HepG2 (cell line): ENCODE results near the gene PRKACA. TPM values are rescaled to one million over a fixed set of nuclear protein-coding genes. Genes with fewer than 3 reads are reported as not detected.

Experiments used
- AKAP8 ChIP-seq: sonication (generic); formaldehyde crosslinking; IDR thresholded peaks from 2 replicates; pipeline ENCODE4 v1.5.1; 2020; ENCODE audit warnings: mild to moderate bottlenecking, missing genetic modification reagents
- HNRNPUL1 ChIP-seq: fragments of 200-400 bp; formaldehyde crosslinking; IDR thresholded peaks from 2 replicates; pipeline ENCODE4 v1.6.1; 2017; ENCODE audit warnings: low read depth, mild to moderate bottlenecking, low read length, moderate library complexity
- KLF12 ChIP-seq: sonication (generic); formaldehyde crosslinking; IDR thresholded peaks from 2 replicates; pipeline ENCODE4 v1.4.0; 2020; ENCODE audit warnings: missing genetic modification reagents, borderline replicate concordance
- MAZ ChIP-seq, 2 experiments: sonication (generic) in 1 of 2; formaldehyde crosslinking in 1 of 2; IDR thresholded peaks; 2 replicates each; pipeline versions ENCODE4 v1.5.0 to v1.6.1; 2012 to 2020; ENCODE audit warnings: low read depth in 2 of 2, mild to moderate bottlenecking in 2 of 2, borderline replicate concordance in 1 of 2, improper control_type of control experiment in 1 of 2, low read length in 1 of 2, missing genetic modification reagents in 1 of 2, moderate library complexity in 1 of 2
- PTBP1 ChIP-seq: fragments of 200-400 bp; formaldehyde crosslinking; IDR thresholded peaks from 2 replicates; pipeline ENCODE4 v1.6.1; 2018; ENCODE audit warnings: low read length, low read depth; ENCODE audit not compliant: poor library complexity, severe bottlenecking
- RAD21 ChIP-seq: fragments of 450-650 bp; formaldehyde crosslinking; IDR thresholded peaks from 2 replicates; pipeline ENCODE4 v1.5.0; 2020; ENCODE audit warnings: mild to moderate bottlenecking
- RAD51 ChIP-seq: fragments of 450-650 bp; IDR thresholded peaks from 2 replicates; pipeline ENCODE4 v1.6.1; 2016; ENCODE audit warnings: borderline replicate concordance
- ZFY ChIP-seq: sonication (generic); formaldehyde crosslinking; IDR thresholded peaks from 2 replicates; pipeline ENCODE4 v1.4.0; 2020; ENCODE audit warnings: missing genetic modification reagents
- ZNF329 ChIP-seq: sonication (generic); formaldehyde crosslinking; IDR thresholded peaks from 2 replicates; pipeline ENCODE4 v1.9.0; 2021; ENCODE audit warnings: low read depth, mild to moderate bottlenecking, missing genetic modification reagents
- ZNF337 ChIP-seq: sonication (generic); formaldehyde crosslinking; IDR thresholded peaks from 2 replicates; pipeline ENCODE4 v1.5.1; 2020; ENCODE audit warnings: missing genetic modification reagents, low read depth, mild to moderate bottlenecking, borderline replicate concordance
- ZNF709 ChIP-seq: sonication (generic); formaldehyde crosslinking; IDR thresholded peaks from 2 replicates; pipeline ENCODE4 v1.5.0; 2020; ENCODE audit warnings: mild to moderate bottlenecking, missing genetic modification reagents
- polyA plus RNA-seq, 8 experiments: library from polyadenylated mRNA; depleted of rRNA in 3 of 8; stranded (reverse) in 7 of 8; unstranded in 1 of 8; fragments of >200 nt; fragmentation: Illumina TruSeq in 4 of 8; extraction: Trizol in 4 of 8; gene quantifications; 2 replicates each; pipeline versions ENCODE4 v1.2.1 to v1.2.3, GENCODE V29; 2011 to 2016; ENCODE audit warnings: low read depth in 4 of 8, missing spikeins in 1 of 8, mixed read lengths in 1 of 8; ENCODE audit not compliant: insufficient read depth in 1 of 8
- total RNA-seq, 5 experiments: library from RNA; depleted of rRNA; stranded (reverse); fragments of >200 nt; fragmentation: Illumina TruSeq; extraction: Trizol; gene quantifications; 2 replicates each; pipeline ENCODE4 v1.2.3, GENCODE V29; 2016; ENCODE audit warnings: low read depth in 1 of 5
- TF ChIP-seq, protein P1 (sequence below): sonication (generic); formaldehyde crosslinking; IDR thresholded peaks from 2 replicates; pipeline ENCODE4 v1.4.0; 2020; ENCODE audit warnings: mild to moderate bottlenecking, missing genetic modification reagents, borderline replicate concordance
- TF ChIP-seq, protein P2 (sequence below), 2 experiments: sonication (generic) in 1 of 2; formaldehyde crosslinking in 1 of 2; IDR thresholded peaks; 2 replicates each; pipeline versions ENCODE4 v1.6.1 to v1.9.0; 2014 to 2022; ENCODE audit warnings: antibody characterized with exemption in 1 of 2, borderline replicate concordance in 1 of 2, inconsistent platforms in 1 of 2, low read depth in 1 of 2, missing genetic modification reagents in 1 of 2
- TF ChIP-seq, protein P3 (sequence below): IDR thresholded peaks from 2 replicates; pipeline ENCODE4 v1.6.1; 2012; ENCODE audit warnings: inconsistent platforms

The PRKACA gene
- total and polyA plus RNA-seq, 2 of the 13 experiments (the other 11 are each of a cell fraction or from before 2014, with no cell fraction given): 11.0 to 18.2 TPM

DNA sequence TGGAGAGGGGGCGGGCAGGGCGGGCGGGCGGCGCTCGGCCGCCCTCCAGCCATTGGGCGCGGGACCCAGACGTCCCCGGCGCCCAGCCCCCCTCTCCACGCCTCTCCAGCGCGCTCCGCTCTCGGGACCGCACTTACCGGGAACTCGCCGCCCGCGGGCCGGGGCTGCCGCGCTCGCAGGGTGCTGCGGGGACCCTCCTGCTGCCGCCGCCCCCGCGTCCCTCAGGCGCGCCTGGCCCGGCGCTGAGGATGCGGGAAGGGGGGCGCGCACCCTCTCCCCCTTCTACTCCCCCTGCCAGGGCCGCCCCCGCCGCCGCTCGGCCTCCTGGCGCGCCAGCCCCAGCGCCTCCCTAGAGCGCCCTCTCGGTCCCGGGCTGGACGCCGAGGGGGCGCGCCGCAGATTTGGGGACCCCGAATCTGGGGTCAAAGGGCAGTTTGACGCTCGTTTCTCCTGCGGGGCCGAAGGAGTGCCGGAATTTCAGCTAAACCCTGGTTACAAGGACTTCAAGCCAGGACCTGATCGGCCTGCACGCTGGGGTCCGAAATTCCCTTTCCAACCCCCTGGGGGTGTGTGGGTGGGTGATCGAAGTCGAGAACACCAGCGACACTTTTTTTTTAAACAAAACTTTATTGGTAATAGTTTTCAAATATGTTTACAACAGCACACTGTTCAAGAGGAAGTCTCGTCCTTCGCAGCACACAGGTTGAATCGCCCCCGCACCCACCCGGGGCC, 26.3 kb downstream of the PRKACA start (continued):
- TF ChIP-seq ZNF337 (CRISPR knock-in tag) (no peak), RAD21 (CRISPR knock-in tag) (peak; percentile 45; the same call in 1 of the 2 replicates), RAD51 (no peak), ZFY (peak; percentile 64; the same call in 1 of the 2 replicates), MAZ (IDR thresholded peaks at IDR 0.05; ENCODE audit: borderline replicate concordance, low read depth, low read length) (no peak; the same call in 1 of the 2 replicates), MAZ (CRISPR knock-in tag; IDR thresholded peaks at IDR 0.05; ENCODE audit: low read depth) (peak; percentile 61; the same call in 1 of the 2 replicates), AKAP8 (CRISPR knock-in tag) (no peak), ZNF329 (0 out of 2 replicates have a peak, but pooled peaks have one; percentile 65), HNRNPUL1 (no peak), PTBP1 (no peak), KLF12 (peak; percentile 62; the same call in 1 of the 2 replicates), ZNF709 (CRISPR knock-in tag) (peak; percentile 43; the same call in 1 of the 2 replicates)
- TF ChIP-seq, protein P1, sequence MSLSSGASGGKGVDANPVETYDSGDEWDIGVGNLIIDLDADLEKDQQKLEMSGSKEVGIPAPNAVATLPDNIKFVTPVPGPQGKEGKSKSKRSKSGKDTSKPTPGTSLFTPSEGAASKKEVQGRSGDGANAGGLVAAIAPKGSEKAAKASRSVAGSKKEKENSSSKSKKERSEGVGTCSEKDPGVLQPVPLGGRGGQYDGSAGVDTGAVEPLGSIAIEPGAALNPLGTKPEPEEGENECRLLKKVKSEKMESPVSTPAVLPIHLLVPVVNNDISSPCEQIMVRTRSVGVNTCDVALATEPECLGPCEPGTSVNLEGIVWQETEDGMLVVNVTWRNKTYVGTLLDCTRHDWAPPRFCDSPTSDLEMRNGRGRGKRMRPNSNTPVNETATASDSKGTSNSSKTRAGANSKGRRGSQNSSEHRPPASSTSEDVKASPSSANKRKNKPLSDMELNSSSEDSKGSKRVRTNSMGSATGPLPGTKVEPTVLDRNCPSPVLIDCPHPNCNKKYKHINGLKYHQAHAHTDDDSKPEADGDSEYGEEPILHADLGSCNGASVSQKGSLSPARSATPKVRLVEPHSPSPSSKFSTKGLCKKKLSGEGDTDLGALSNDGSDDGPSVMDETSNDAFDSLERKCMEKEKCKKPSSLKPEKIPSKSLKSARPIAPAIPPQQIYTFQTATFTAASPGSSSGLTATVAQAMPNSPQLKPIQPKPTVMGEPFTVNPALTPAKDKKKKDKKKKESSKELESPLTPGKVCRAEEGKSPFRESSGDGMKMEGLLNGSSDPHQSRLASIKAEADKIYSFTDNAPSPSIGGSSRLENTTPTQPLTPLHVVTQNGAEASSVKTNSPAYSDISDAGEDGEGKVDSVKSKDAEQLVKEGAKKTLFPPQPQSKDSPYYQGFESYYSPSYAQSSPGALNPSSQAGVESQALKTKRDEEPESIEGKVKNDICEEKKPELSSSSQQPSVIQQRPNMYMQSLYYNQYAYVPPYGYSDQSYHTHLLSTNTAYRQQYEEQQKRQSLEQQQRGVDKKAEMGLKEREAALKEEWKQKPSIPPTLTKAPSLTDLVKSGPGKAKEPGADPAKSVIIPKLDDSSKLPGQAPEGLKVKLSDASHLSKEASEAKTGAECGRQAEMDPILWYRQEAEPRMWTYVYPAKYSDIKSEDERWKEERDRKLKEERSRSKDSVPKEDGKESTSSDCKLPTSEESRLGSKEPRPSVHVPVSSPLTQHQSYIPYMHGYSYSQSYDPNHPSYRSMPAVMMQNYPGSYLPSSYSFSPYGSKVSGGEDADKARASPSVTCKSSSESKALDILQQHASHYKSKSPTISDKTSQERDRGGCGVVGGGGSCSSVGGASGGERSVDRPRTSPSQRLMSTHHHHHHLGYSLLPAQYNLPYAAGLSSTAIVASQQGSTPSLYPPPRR (CRISPR knock-in tag): peak; percentile 23; the same call in 1 of the 2 replicates
- TF ChIP-seq, protein P2, sequence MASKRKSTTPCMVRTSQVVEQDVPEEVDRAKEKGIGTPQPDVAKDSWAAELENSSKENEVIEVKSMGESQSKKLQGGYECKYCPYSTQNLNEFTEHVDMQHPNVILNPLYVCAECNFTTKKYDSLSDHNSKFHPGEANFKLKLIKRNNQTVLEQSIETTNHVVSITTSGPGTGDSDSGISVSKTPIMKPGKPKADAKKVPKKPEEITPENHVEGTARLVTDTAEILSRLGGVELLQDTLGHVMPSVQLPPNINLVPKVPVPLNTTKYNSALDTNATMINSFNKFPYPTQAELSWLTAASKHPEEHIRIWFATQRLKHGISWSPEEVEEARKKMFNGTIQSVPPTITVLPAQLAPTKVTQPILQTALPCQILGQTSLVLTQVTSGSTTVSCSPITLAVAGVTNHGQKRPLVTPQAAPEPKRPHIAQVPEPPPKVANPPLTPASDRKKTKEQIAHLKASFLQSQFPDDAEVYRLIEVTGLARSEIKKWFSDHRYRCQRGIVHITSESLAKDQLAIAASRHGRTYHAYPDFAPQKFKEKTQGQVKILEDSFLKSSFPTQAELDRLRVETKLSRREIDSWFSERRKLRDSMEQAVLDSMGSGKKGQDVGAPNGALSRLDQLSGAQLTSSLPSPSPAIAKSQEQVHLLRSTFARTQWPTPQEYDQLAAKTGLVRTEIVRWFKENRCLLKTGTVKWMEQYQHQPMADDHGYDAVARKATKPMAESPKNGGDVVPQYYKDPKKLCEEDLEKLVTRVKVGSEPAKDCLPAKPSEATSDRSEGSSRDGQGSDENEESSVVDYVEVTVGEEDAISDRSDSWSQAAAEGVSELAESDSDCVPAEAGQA (IDR thresholded peaks at IDR 0.05; ENCODE audit: low read depth): no peak
- TF ChIP-seq, protein P2 (CRISPR knock-in tag; IDR thresholded peaks at IDR 0.05; ENCODE audit: borderline replicate concordance): no peak
- TF ChIP-seq, protein P3, sequence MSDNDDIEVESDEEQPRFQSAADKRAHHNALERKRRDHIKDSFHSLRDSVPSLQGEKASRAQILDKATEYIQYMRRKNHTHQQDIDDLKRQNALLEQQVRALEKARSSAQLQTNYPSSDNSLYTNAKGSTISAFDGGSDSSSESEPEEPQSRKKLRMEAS: peak; percentile 60; the same call in 1 of the 2 replicates
